ENCODE results near the gene RALGPS1.
A peak's percentile ranks its signal among the peaks of the same experiment; 100 is the strongest.

RALGPS1 gene

GRCh38 chr9:127195976-127196825 lies 281.6 kb downstream of the RALGPS1 start:
- DNase-seq: no peak

- DNase-seq: no peak
Observed at GRCh38 chr9:127196826-127197145, 282.2 kb downstream of the RALGPS1 start.

GRCh38 chr9:127197186-127197860 lies 282.7 kb downstream of the RALGPS1 start:
- DNase-seq: no peak

GRCh38 chr9:127197861-127198430 lies 283.4 kb downstream of the RALGPS1 start:
- no peak for DNase-seq

GRCh38 chr9:127198587-127198986 lies 284.0 kb downstream of the RALGPS1 start:
- no peak for DNase-seq

GRCh38 chr9:127199001-127199791 lies 284.6 kb downstream of the RALGPS1 start:
- peak; percentile 21 for DNase-seq

GRCh38 chr9:127200106-127200862 lies 285.7 kb downstream of the RALGPS1 start:
- no peak for DNase-seq

GRCh38 chr9:127201071-127201541 lies 286.5 kb downstream of the RALGPS1 start:
- DNase-seq: no peak

- no peak for DNase-seq
Observed at GRCh38 chr9:127201731-127202130, 287.1 kb downstream of the RALGPS1 start.

GRCh38 chr9:127202461-127203169 lies 288.0 kb downstream of the RALGPS1 start:
- no peak for DNase-seq

- DNase-seq: no peak
Observed at GRCh38 chr9:127203681-127204327, 289.2 kb downstream of the RALGPS1 start.

- DNase-seq: no peak
Observed at GRCh38 chr9:127204771-127205470, 290.3 kb downstream of the RALGPS1 start.

GRCh38 chr9:127205952-127206351 lies 291.4 kb downstream of the RALGPS1 start:
- DNase-seq: no peak

GRCh38 chr9:127206666-127207065 lies 292.1 kb downstream of the RALGPS1 start:
- DNase-seq: no peak

GRCh38 chr9:127207734-127208410 lies 293.3 kb downstream of the RALGPS1 start:
- DNase-seq: no peak

GRCh38 chr9:127208416-127208815 lies 293.8 kb downstream of the RALGPS1 start:
- no peak for DNase-seq

- no peak for DNase-seq
Observed at GRCh38 chr9:127209220-127209619, 294.6 kb downstream of the RALGPS1 start.

GRCh38 chr9:127209948-127210640 lies 295.5 kb downstream of the RALGPS1 start:
- no peak for DNase-seq

Data from NCI-H1092 (cell line).